Adrenal gland (tissue), 12 donors: Measurements from ENCODE around the gene COPZ1. TPM values are rescaled to one million over a fixed set of nuclear protein-coding genes. Genes with fewer than 3 reads are reported as not detected.

Experiments used
- DNase-seq, 7 donors: peaks; one replicate each; pipeline ENCODE4 v3.0.0-alpha.2; 2019 to 2020
- H3K27ac ChIP-seq, 5 donors: fragments of 200-600 bp; sonication (generic) in 4 of 5; 1 replicate in 3 of 5; 2 replicates in 2 of 5; pipeline versions ENCODE4 v1.5.1 to v1.8.0; 2016 to 2020; ENCODE audit warnings: mild to moderate bottlenecking in 1 of 5
- H3K27me3 ChIP-seq: fragments of 200-600 bp; 2 replicates; pipeline ENCODE4 v1.8.0; 2021
- H3K36me3 ChIP-seq, 2 donors: fragments of 200-600 bp; replicated peaks in 1 of 2; 1 replicate in 1 of 2; 2 replicates in 1 of 2; pipeline versions ENCODE4 v1.5.1 to v1.8.0; 2018 to 2022
- H3K4me1 ChIP-seq, 2 donors: fragments of 200-600 bp; replicated peaks in 1 of 2; 1 replicate in 1 of 2; 2 replicates in 1 of 2; pipeline versions ENCODE4 v1.5.1 to v1.8.0; 2018 to 2021
- H3K4me3 ChIP-seq, 4 donors: fragments of 200-600 bp; sonication (generic) in 3 of 4; one replicate each; pipeline ENCODE4 v1.5.1; 2016 to 2018
- H3K9me3 ChIP-seq, 3 donors: fragments of 200-600 bp; sonication (generic) in 1 of 3; replicated peaks in 1 of 3; 1 replicate in 2 of 3; 2 replicates in 1 of 3; pipeline versions ENCODE4 v1.5.1 to v1.8.0; 2016 to 2021
- POLR2A ChIP-seq, 2 donors: fragments of 450-650 bp; IDR thresholded peaks; one replicate each; pipeline ENCODE4 v1.6.1; 2017; ENCODE audit warnings: antibody characterized with exemption in 2 of 2, mild to moderate bottlenecking in 2 of 2, moderate library complexity in 1 of 2
- WGBS, 4 donors: extraction: QIAGEN DNeasy Blood & Tissue Kit in 2 of 4; methylation state at CpG; one replicate each; pipeline versions ENCODE4 v1.1.5 to v1.1.7; 2013 to 2017; 5-methylcytosine and 5-hydroxymethylcytosine counted together
- intact Hi-C, 2 donors: fragments of 100-400 bp; cut with DNase I; formaldehyde crosslinking; loops; one replicate each; pipeline versions ENCODE4 v1.14.1 to v1.15.0; 2022 to 2023
- polyA plus RNA-seq, 3 donors: library from polyadenylated mRNA; stranded (reverse); fragments of 200-250 nt in 2 of 3; fragments of 350-450 nt in 1 of 3; fragmentation: Illumina TruSeq in 1 of 3; extraction: RNeasy Lipid Tissue Mini Kit (QIAGEN cat#74804) in 1 of 3; gene quantifications; one replicate each; pipeline ENCODE4 v1.2.3, GENCODE V29; 2013 to 2014
- total RNA-seq, 9 donors: library from RNA; depleted of rRNA in 4 of 9; stranded (reverse); fragments of >200 nt in 4 of 9; fragments of 120-200 nt in 1 of 9; fragmentation: NEBNext Ultra II Directional in 1 of 9; extraction: Animal tissue kit (Norgen Biotek cat#: 25700) in 1 of 9; gene quantifications; one replicate each; pipeline versions ENCODE4 v1.1.0 to v1.2.4, GENCODE V29; 2013 to 2023
- TF ChIP-seq, protein P1 (sequence below), 6 experiments: fragments of 450-650 bp in 4 of 6; fragments of 200-600 bp in 2 of 6; sonication (generic) in 1 of 6; IDR thresholded peaks; 1 replicate in 5 of 6; 2 replicates in 1 of 6; pipeline versions ENCODE4 v1.5.1 to v1.8.0; 2016 to 2021; ENCODE audit warnings: antibody characterized with exemption in 6 of 6, mild to moderate bottlenecking in 2 of 6, moderate library complexity in 1 of 6
- donor health status: healthy with polysubstance abuse.
- donor health status: Bipolar disorder and iron deficiency.
- donor health status: DM: yes; HTN: yes; CAD: no.
- donor health status: DM: no; HTN: no; CAD: no.
- donor health status: DM: no; HTN: no; CAD: no.
- donor health status: DM: yes; HTN: yes; CAD: no.

Gene COPZ1
- total and polyA plus RNA-seq, 12 donors = 54.7 to 252 (median 152) TPM

DNA sequence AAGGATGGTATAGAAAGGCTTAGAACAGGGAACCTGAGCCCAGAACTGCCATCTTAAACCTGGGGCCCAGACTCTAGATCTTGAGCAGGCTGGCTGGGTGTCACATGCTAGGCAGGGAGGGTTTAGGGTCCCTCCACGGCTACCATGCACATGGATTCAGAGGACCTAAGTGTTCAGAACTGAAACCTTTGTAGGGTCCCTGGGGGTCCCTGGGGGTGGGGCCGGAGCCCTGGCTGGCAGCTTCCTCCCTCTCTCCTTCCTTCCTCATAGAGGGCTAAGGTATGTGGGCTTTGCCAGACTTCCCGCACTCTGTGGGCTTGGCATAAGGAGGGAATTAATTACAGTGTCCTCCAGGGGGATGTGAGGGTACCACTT lies 64.2 kb downstream of the COPZ1 start:
- H3K4me3 ChIP-seq = no peak overlapping the region
- DNase-seq = no peak
- intact Hi-C loops = no loop called here
- no peak overlapping the region for H3K27ac ChIP-seq
- H3K4me1 ChIP-seq = peaks cover 6 to 9% of the 10 kb centered on the region in 2 donors
- no peaks in the 10 kb centered on the region for H3K27me3 ChIP-seq
- no peaks in the 10 kb centered on the region for H3K9me3 ChIP-seq
- WGBS, 4 donors = 73 to 100% (median 93%) methylated on average over 2 to 3 of the region's 3 CpGs
- H3K36me3 ChIP-seq = no peaks in the 10 kb centered on the region
- TF ChIP-seq, protein P1, sequence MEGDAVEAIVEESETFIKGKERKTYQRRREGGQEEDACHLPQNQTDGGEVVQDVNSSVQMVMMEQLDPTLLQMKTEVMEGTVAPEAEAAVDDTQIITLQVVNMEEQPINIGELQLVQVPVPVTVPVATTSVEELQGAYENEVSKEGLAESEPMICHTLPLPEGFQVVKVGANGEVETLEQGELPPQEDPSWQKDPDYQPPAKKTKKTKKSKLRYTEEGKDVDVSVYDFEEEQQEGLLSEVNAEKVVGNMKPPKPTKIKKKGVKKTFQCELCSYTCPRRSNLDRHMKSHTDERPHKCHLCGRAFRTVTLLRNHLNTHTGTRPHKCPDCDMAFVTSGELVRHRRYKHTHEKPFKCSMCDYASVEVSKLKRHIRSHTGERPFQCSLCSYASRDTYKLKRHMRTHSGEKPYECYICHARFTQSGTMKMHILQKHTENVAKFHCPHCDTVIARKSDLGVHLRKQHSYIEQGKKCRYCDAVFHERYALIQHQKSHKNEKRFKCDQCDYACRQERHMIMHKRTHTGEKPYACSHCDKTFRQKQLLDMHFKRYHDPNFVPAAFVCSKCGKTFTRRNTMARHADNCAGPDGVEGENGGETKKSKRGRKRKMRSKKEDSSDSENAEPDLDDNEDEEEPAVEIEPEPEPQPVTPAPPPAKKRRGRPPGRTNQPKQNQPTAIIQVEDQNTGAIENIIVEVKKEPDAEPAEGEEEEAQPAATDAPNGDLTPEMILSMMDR (IDR thresholded peaks at IDR 0.05) = no peak
- no peak for TF ChIP-seq POLR2A (IDR thresholded peaks at IDR 0.05)

DNA sequence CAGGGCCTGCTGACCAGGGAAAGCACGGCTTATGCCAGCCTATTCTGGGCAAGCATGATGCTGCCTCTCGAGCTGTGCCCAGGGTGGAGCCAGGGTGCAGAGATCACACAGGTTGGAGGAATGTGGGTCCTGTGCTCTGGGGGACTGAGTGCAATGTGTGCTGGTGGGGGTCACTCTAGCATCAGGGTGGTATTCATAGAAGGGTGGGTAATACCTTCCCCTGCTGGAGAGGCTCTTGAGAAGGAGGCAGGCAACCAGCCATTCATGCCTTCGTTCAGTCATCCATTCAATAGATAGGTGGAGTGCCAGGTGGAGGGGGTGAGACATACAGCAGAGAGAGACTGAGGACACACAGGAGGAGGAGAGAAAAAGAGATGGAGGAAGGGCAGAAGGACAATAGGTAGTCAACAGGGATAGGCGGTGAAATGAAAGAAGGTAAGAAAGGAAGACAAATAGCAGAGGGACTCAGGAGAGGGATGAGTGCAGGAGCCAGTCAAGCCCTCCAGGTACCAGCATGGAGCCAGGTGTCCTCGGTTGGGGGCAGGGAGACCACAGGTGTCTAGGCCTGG lies 64.8 kb downstream of the COPZ1 start:
- Histone ChIP-seq H3K4me3 (no peak overlapping the region), H3K27ac (no peak overlapping the region), H3K4me1 (peaks cover 6 to 9% of the 10 kb centered on the region in 2 donors), H3K27me3 (no peaks in the 10 kb centered on the region), H3K36me3 (peaks cover 0 to 3% of the 10 kb centered on the region in 2 donors), H3K9me3 (no peaks in the 10 kb centered on the region)
- no peak for DNase-seq
- TF ChIP-seq POLR2A (IDR thresholded peaks at IDR 0.05) = no peak
- TF ChIP-seq, protein P1 (IDR thresholded peaks at IDR 0.05) = no peak
- 81 to 94% (median 91%) methylated on average over 4 to 5 of the region's 5 CpGs for WGBS, 4 donors
- intact Hi-C loops = no loop called here

DNA sequence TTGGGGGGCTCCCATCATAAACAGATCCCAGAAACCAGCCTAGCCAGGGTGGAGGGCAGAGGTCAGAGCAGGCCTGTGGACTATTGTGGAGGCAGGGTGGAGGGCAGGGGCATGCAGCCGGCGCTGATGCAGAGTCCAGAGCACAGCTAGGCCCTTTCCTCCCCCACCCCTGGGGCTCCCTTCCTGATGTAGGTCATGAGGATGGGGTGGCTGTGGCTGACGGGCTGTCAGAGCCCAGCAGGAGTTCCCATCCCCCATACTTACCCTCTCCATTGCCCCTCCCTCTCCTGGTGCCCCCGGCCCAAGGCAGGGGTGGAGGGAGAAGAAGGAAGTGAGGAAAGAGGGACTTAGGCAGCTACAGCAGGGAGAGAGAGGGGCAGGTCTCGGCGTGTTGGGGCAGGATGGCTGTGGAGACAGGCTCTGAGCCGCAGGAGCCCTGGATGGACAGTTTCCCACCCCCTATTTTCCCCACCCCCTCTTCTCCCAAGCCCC lies 65.3 kb downstream of the COPZ1 start:
- TF ChIP-seq, protein P1 (IDR thresholded peaks at IDR 0.05) = no peak
- TF ChIP-seq POLR2A (IDR thresholded peaks at IDR 0.05) = no peak
- Histone ChIP-seq H3K4me3 (no peak overlapping the region), H3K9me3 (no peaks in the 10 kb centered on the region), H3K36me3 (peaks cover 0 to 8% of the 10 kb centered on the region in 2 donors), H3K4me1 (peaks cover 4 to 6% of the 10 kb centered on the region in 2 donors), H3K27me3 (no peaks in the 10 kb centered on the region), H3K27ac (no peak overlapping the region)
- intact Hi-C loops = no loop called here
- DNase-seq = no peak
- 74 to 88% (median 83%) methylated on average over 4 to 7 of the region's 7 CpGs for WGBS, 4 donors

DNA sequence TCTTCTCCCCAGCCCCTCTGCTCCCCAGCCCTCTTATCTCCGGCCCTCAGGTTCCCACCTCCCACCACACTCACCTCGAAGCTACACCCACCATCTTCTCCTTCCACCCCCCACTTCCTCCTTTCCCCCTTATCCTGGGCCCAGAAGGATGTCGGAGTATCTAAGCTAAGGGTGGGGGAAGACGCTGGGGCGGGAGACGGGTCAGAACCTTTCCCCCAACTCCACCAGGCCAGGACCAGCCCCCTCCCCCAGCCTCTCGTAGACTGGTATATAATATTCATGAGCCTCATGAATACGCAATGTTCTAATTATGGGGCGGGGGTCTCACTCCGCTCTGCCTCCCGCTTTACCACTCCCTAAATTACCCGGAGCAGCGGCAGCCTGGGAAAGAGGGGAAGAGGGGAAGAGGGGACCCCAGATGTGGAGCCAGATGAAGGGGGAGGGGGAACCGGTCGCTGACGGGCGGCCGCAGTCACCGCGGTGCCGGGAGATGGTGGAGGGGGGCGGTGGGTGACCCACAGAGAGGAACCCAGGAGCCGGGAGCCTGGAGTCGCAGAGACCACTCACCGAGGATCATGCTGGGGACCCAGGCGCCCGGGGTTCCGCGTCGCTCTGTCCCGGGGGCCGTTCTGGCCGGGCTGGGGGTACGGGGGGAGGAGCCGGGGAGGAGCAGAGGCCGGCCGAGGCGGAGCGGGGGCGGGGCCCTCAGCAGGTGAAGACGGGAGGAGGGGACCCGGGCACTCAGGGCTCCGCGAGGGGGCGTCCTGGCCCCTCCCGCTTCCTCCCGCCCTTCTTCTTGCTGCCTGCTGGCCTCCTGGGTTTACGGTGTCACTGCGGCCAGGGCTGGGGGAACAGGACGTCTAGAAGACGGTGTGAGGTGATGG lies 66.0 kb downstream of the COPZ1 start:
- intact Hi-C loops = no loop called here
- Histone ChIP-seq H3K36me3 (peaks cover 0 to 14% of the 10 kb centered on the region in 2 donors), H3K9me3 (no peaks in the 10 kb centered on the region), H3K27me3 (no peaks in the 10 kb centered on the region), H3K4me1 (peaks cover 0 to under 1% of the 10 kb centered on the region in 2 donors), H3K4me3 (peak overlapping the region in 2 of 4 donors; percentile 13 to 57), H3K27ac (no peak overlapping the region)
- 20 to 32% (median 26%) methylated on average over 26 to 51 of the region's 51 CpGs for WGBS, 4 donors
- no peak for TF ChIP-seq POLR2A (IDR thresholded peaks at IDR 0.05)
- TF ChIP-seq, protein P1 (IDR thresholded peaks at IDR 0.05) = no peak
- peak in 1 of 7 donors; percentile 42 for DNase-seq
